ENCODE measurements around the gene ADNP. TPM values are rescaled to one million over a fixed set of nuclear protein-coding genes. Genes with fewer than 3 reads are reported as not detected.

Gene ADNP
- total RNA-seq, 1 donor, result 23.5 TPM

GRCh38 chr20:50929299-50930138, 1.7 kb downstream of the ADNP start:
- H3K27me3 ChIP-seq (ENCODE audit: insufficient read depth, low read length), result no peaks in the 10 kb centered on the region
- peak overlapping the region; percentile 37 for H3K27ac ChIP-seq (ENCODE audit: low read depth, low read length)
- peaks cover 20% of the 10 kb centered on the region for H3K4me1 ChIP-seq (ENCODE audit: insufficient read depth, low read length)
- no peak overlapping the region for H2AFZ ChIP-seq (ENCODE audit: low read length)
- H3K4me2 ChIP-seq (ENCODE audit: insufficient read depth, low read length), result peak overlapping the region; percentile 81
- DNase-seq (ENCODE audit: insufficient read length, low spot score, missing footprints), result peak; percentile 92
- H4K20me1 ChIP-seq (ENCODE audit: insufficient read depth, low read length), result peaks cover 50% of the 10 kb centered on the region
- H3K4me3 ChIP-seq (ENCODE audit: insufficient read depth, low read length), result peak overlapping the region; percentile 76
- peaks cover 69% of the 10 kb centered on the region for H3K79me2 ChIP-seq (ENCODE audit: insufficient read depth, low read length)
- H3K36me3 ChIP-seq (ENCODE audit: insufficient read depth, low read length), result peaks cover 42% of the 10 kb centered on the region
- TF ChIP-seq, protein P1, sequence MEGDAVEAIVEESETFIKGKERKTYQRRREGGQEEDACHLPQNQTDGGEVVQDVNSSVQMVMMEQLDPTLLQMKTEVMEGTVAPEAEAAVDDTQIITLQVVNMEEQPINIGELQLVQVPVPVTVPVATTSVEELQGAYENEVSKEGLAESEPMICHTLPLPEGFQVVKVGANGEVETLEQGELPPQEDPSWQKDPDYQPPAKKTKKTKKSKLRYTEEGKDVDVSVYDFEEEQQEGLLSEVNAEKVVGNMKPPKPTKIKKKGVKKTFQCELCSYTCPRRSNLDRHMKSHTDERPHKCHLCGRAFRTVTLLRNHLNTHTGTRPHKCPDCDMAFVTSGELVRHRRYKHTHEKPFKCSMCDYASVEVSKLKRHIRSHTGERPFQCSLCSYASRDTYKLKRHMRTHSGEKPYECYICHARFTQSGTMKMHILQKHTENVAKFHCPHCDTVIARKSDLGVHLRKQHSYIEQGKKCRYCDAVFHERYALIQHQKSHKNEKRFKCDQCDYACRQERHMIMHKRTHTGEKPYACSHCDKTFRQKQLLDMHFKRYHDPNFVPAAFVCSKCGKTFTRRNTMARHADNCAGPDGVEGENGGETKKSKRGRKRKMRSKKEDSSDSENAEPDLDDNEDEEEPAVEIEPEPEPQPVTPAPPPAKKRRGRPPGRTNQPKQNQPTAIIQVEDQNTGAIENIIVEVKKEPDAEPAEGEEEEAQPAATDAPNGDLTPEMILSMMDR (IDR thresholded peaks at IDR 0.05; ENCODE audit: extremely low read depth, low read depth, low read length), result peak; percentile 99
- no peaks in the 10 kb centered on the region for H3K9me3 ChIP-seq (ENCODE audit: low read depth, low read length)

DNA sequence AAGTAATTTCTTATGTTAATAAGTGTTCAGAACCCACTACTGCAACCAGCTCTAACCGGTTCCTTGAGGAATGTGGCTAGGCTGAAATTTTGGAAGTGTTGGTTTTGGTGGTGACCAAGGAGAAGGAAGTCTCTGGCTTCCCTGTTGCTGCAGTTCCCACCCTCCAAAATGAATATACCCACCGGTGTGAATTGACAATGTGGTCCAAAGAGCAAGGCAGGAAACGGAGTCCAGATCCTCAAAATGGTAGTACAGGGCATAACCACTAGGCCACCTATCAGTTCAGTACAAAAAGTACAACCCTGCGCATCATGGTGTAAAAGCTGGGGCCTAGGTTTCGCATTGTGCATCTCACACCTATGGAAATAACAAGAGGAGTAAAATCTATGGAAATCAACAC, 2.8 kb downstream of the ADNP start:
- Histone ChIP-seq H3K27me3 (ENCODE audit: insufficient read depth, low read length) (no peaks in the 10 kb centered on the region), H2AFZ (ENCODE audit: low read length) (no peak overlapping the region), H3K27ac (ENCODE audit: low read depth, low read length) (peak overlapping the region; percentile 37), H3K4me3 (ENCODE audit: insufficient read depth, low read length) (peak overlapping the region; percentile 76), H3K79me2 (ENCODE audit: insufficient read depth, low read length) (peaks cover 79% of the 10 kb centered on the region), H4K20me1 (ENCODE audit: insufficient read depth, low read length) (peaks cover 60% of the 10 kb centered on the region), H3K4me1 (ENCODE audit: insufficient read depth, low read length) (peaks cover 20% of the 10 kb centered on the region), H3K36me3 (ENCODE audit: insufficient read depth, low read length) (peaks cover 35% of the 10 kb centered on the region), H3K4me2 (ENCODE audit: insufficient read depth, low read length) (peak overlapping the region; percentile 81), H3K9me3 (ENCODE audit: low read depth, low read length) (no peaks in the 10 kb centered on the region)
- TF ChIP-seq, protein P1 (IDR thresholded peaks at IDR 0.05; ENCODE audit: extremely low read depth, low read depth, low read length), result no peak
- no peak for DNase-seq (ENCODE audit: insufficient read length, low spot score, missing footprints)

DNA sequence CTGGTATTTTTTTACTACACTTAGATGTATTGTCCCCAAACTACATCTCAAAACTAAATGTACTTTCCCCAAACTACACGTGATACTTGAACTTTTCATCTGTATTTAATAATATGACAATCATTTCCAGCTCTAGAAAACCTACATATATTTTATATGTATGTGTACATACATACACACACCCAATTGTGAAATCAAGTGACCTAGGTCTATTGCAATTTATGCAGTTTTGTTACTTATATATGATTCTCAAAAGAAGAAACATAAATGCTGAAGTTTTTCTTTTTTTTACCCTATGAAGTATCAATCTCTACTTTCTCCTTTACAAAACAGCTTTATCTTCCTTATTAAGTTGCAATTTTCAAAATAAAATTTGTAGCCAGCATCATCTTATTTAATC, 4.7 kb downstream of the ADNP start:
- Histone ChIP-seq H3K79me2 (ENCODE audit: insufficient read depth, low read length) (peaks cover 95% of the 10 kb centered on the region), H3K27me3 (ENCODE audit: insufficient read depth, low read length) (no peaks in the 10 kb centered on the region), H3K27ac (ENCODE audit: low read depth, low read length) (peak overlapping the region; percentile 10), H3K9me3 (ENCODE audit: low read depth, low read length) (no peaks in the 10 kb centered on the region), H4K20me1 (ENCODE audit: insufficient read depth, low read length) (peaks cover 77% of the 10 kb centered on the region), H3K4me1 (ENCODE audit: insufficient read depth, low read length) (peaks cover 17% of the 10 kb centered on the region), H2AFZ (ENCODE audit: low read length) (no peak overlapping the region), H3K4me2 (ENCODE audit: insufficient read depth, low read length) (no peak overlapping the region), H3K4me3 (ENCODE audit: insufficient read depth, low read length) (no peak overlapping the region), H3K36me3 (ENCODE audit: insufficient read depth, low read length) (peaks cover 38% of the 10 kb centered on the region)
- TF ChIP-seq, protein P1 (IDR thresholded peaks at IDR 0.05; ENCODE audit: extremely low read depth, low read depth, low read length), result no peak
- DNase-seq (ENCODE audit: insufficient read length, low spot score, missing footprints), result no peak

DNA sequence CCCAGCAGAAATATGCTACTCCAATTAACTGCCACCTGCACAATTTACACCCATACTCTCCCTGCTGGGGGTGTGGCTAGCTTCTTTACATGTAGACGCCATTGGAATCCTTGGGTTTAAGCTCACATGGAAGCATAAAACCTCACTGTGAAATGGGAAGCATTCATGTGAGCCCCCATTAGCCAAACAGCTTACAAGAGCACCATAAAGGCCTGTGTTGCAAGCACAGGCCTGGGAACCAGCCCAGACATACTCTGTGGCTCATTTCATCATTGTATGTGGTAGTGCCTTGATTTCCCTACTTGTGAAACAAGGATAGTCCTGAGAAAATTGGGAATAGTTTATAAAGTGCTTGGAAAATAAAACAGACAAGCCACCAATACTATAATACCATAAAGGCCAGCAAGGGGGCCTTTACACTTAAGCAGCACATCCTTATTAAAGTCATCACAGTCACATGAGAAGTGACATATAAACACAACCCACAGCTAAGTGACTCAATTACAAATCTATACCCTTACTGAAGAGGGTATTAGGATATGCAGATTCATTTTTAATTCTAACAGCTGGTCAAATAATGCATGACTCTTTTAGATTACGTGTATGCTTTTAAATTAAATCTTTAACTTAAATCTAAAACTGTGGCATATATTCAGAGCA, 6.8 kb downstream of the ADNP start:
- Histone ChIP-seq H3K79me2 (ENCODE audit: insufficient read depth, low read length) (peaks cover 100% of the 10 kb centered on the region), H3K27me3 (ENCODE audit: insufficient read depth, low read length) (no peaks in the 10 kb centered on the region), H3K4me1 (ENCODE audit: insufficient read depth, low read length) (peaks cover 29% of the 10 kb centered on the region), H4K20me1 (ENCODE audit: insufficient read depth, low read length) (peaks cover 90% of the 10 kb centered on the region), H3K4me2 (ENCODE audit: insufficient read depth, low read length) (no peak overlapping the region), H3K36me3 (ENCODE audit: insufficient read depth, low read length) (peaks cover 40% of the 10 kb centered on the region), H3K4me3 (ENCODE audit: insufficient read depth, low read length) (no peak overlapping the region), H2AFZ (ENCODE audit: low read length) (no peak overlapping the region), H3K9me3 (ENCODE audit: low read depth, low read length) (no peaks in the 10 kb centered on the region), H3K27ac (ENCODE audit: low read depth, low read length) (peak overlapping the region; percentile 21)
- no peak for DNase-seq (ENCODE audit: insufficient read length, low spot score, missing footprints)
- TF ChIP-seq, protein P1 (IDR thresholded peaks at IDR 0.05; ENCODE audit: extremely low read depth, low read depth, low read length), result no peak
